Caco-2 (cell line): ENCODE results near the gene CD34. TPM values are rescaled to one million over a fixed set of nuclear protein-coding genes. Genes with fewer than 3 reads are reported as not detected.

Experiments
- BruUV-seq: library from RNA; stranded (reverse); fragments of 400-500 nt; replicated peaks from 2 replicates; lab custom pipeline; 2021; lab: Mats Ljungman, UMichigan
- CTCF ChIA-PET: fragments of 300-600 bp; sonication (Branson Sonifier 250); formaldehyde crosslinking; loops from one replicate; lab custom pipeline; 2022; ENCODE audit warnings: antibody characterized with exemption; lab: Charles Lee
- POLR2A ChIA-PET: fragments of 300-600 bp; sonication (Branson Sonifier 250); formaldehyde crosslinking; loops from one replicate; lab custom pipeline; 2022; ENCODE audit warnings: antibody characterized with exemption; lab: Charles Lee
- DNase-seq, 2 experiments: peaks; one replicate each; pipeline versions ENCODE4 v3.0.0 to v3.0.0-alpha.2; 2020 to 2022
- H3K27me3 ChIP-seq: replicated peaks from 2 replicates; pipeline ENCODE4 v1.6.0; 2011; ENCODE audit warnings: low read length; ENCODE audit not compliant: control insufficient read depth, insufficient read depth
- H3K36me3 ChIP-seq: 2 replicates; pipeline ENCODE4 v1.5.1; 2011; ENCODE audit warnings: low read length; ENCODE audit not compliant: control insufficient read depth, insufficient read depth
- H3K4me1 ChIP-seq: fragments of 250-450 bp; sonication (Bioruptor Pico); 2 replicates; pipeline ENCODE4 v1.5.1; 2020; ENCODE audit warnings: mild to moderate bottlenecking
- H3K4me3 ChIP-seq: 2 replicates; pipeline ENCODE4 v1.5.1; 2011; ENCODE audit warnings: low read depth, mild to moderate bottlenecking, control low read depth, low read length
- H3K9me3 ChIP-seq: fragments of 250-450 bp; sonication (Bioruptor Pico); 2 replicates; pipeline ENCODE4 v1.5.1; 2020; ENCODE audit warnings: mild to moderate bottlenecking, moderate library complexity
- H3K27ac Mint-ChIP-seq: one replicate; pipeline ENCODE4 v1.8.0; 2022; ENCODE audit warnings: mixed read lengths; ENCODE audit not compliant: unreplicated experiment
- H3K27me3 Mint-ChIP-seq: one replicate; pipeline ENCODE4 v1.8.0; 2022; ENCODE audit warnings: mixed read lengths; ENCODE audit not compliant: insufficient read depth, unreplicated experiment
- H3K36me3 Mint-ChIP-seq: one replicate; pipeline ENCODE4 v1.8.0; 2022; ENCODE audit warnings: mild to moderate bottlenecking, mixed read lengths; ENCODE audit not compliant: insufficient read depth, unreplicated experiment
- H3K4me1 Mint-ChIP-seq: one replicate; pipeline ENCODE4 v1.8.0; 2022; ENCODE audit warnings: low read depth, mixed read lengths; ENCODE audit not compliant: unreplicated experiment
- H3K4me3 Mint-ChIP-seq: one replicate; pipeline ENCODE4 v1.8.0; 2022; ENCODE audit warnings: mild to moderate bottlenecking, moderate library complexity, mixed read lengths; ENCODE audit not compliant: unreplicated experiment
- H3K9me3 Mint-ChIP-seq: one replicate; pipeline ENCODE4 v1.8.0; 2022; ENCODE audit warnings: mixed read lengths; ENCODE audit not compliant: unreplicated experiment
- CTCF ChIP-seq, 2 experiments: fragments of 200-600 bp in 1 of 2; IDR thresholded peaks; 1 replicate in 1 of 2; 2 replicates in 1 of 2; pipeline versions ENCODE4 v1.5.1 to v1.8.0; 2011 to 2022; ENCODE audit warnings: antibody characterized with exemption in 1 of 2, control low read depth in 1 of 2, inconsistent platforms in 1 of 2, low read depth in 1 of 2, low read length in 1 of 2, mild to moderate bottlenecking in 1 of 2, moderate library complexity in 1 of 2; ENCODE audit not compliant: insufficient read depth in 1 of 2, severe bottlenecking in 1 of 2, unreplicated experiment in 1 of 2
- intact Hi-C: fragments of 100-400 bp; cut with micrococcal nuclease; formaldehyde crosslinking; loops from one replicate; pipeline ENCODE4 v1.10.0; 2022; ENCODE audit not compliant: unreplicated experiment
- total RNA-seq: library from RNA; stranded (reverse); gene quantifications from 2 replicates; pipeline ENCODE4 v1.2.3, GENCODE V29; 2022

Gene CD34
- total RNA-seq, 1 experiment from 2014 or later: not detected

DNA sequence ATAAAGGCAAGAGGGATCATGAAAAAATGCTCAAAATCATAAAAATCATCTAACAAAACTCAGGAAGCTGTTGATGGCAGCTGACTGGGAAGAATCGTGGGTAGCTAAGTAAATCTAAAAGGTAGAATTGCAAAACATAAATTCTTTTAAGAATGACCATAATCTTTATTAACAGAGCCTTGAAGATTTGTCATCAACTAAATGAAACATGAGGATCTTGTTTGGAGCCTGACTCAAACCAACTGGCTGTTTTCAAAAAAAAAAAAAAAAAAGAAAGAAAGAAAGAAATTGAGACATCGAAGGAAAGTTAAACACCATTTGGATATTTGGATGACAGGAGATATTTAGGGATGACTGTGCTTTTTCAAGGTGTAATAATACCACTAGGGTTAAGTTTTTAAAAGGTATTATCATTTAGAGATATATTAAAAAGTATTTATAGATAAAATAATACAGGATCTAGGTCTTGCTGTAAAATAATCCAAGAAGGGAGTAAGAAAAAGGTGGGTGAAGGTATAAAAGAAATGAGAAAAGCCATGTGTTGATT is 48.6 kb downstream of the CD34 start:
- peaks cover 15% of the 10 kb centered on the region for H3K4me1 Mint-ChIP-seq

GRCh38 chr1:207861442-207862177 is 49.3 kb downstream of the CD34 start:
- no TSS peak for BruUV-seq
- Mint-ChIP-seq H3K4me3 (no peak overlapping the region), H3K9me3 (no peaks in the 10 kb centered on the region), H3K27me3 (no peaks in the 10 kb centered on the region), H3K4me1 (peaks cover 15% of the 10 kb centered on the region), H3K36me3 (peaks cover 10% of the 10 kb centered on the region), H3K27ac (no peak overlapping the region)
- no peak for TF ChIP-seq CTCF (IDR thresholded peaks at IDR 0.05; ENCODE audit: insufficient read depth in 1 of 2, low read depth in 1 of 2, low read length in 1 of 2, severe bottlenecking in 1 of 2, unreplicated experiment in 1 of 2)
- Histone ChIP-seq H3K4me3 (no peak overlapping the region), H3K27me3 (no peaks in the 10 kb centered on the region), H3K4me1 (peaks cover 16% of the 10 kb centered on the region), H3K36me3 (peaks cover 3% of the 10 kb centered on the region; the same call in 1 of the 2 replicates), H3K9me3 (no peaks in the 10 kb centered on the region)
- intact Hi-C loops: no loop called here
- no peak for DNase-seq
- ChIA-PET CTCF (no interaction called here), POLR2A (no interaction called here)

More for the DNA sequence above, 48.6 kb downstream of the CD34 start:
- Mint-ChIP-seq H3K36me3 (peaks cover 16% of the 10 kb centered on the region), H3K27me3 (no peaks in the 10 kb centered on the region), H3K9me3 (no peaks in the 10 kb centered on the region), H3K4me3 (no peak overlapping the region), H3K27ac (no peak overlapping the region)
- no peak overlapping the region for H3K4me3 ChIP-seq
- H3K9me3 ChIP-seq: no peaks in the 10 kb centered on the region
- CTCF ChIA-PET: no interaction called here
- BruUV-seq: no TSS peak
- POLR2A ChIA-PET: no interaction called here
- no peak for DNase-seq
- H3K4me1 ChIP-seq: peaks cover 16% of the 10 kb centered on the region
- peaks cover 3% of the 10 kb centered on the region; the same call in 1 of the 2 replicates for H3K36me3 ChIP-seq
- no peak for TF ChIP-seq CTCF (IDR thresholded peaks at IDR 0.05; ENCODE audit: insufficient read depth in 1 of 2, low read depth in 1 of 2, low read length in 1 of 2, severe bottlenecking in 1 of 2, unreplicated experiment in 1 of 2)
- no peaks in the 10 kb centered on the region for H3K27me3 ChIP-seq
- intact Hi-C loops: no loop called here

GRCh38 chr1:207860531-207860930 is 50.4 kb downstream of the CD34 start:
- H3K4me1 ChIP-seq: peaks cover 16% of the 10 kb centered on the region
- POLR2A ChIA-PET: no interaction called here
- TF ChIP-seq CTCF (IDR thresholded peaks at IDR 0.05; ENCODE audit: insufficient read depth in 1 of 2, low read depth in 1 of 2, low read length in 1 of 2, severe bottlenecking in 1 of 2, unreplicated experiment in 1 of 2): no peak
- peaks cover 3% of the 10 kb centered on the region; the same call in 1 of the 2 replicates for H3K36me3 ChIP-seq
- no peak overlapping the region for H3K4me3 Mint-ChIP-seq
- no peaks in the 10 kb centered on the region for H3K9me3 Mint-ChIP-seq
- no peaks in the 10 kb centered on the region for H3K9me3 ChIP-seq
- intact Hi-C loops: no loop called here
- no peak for DNase-seq
- H3K27me3 ChIP-seq: no peaks in the 10 kb centered on the region
- H3K27me3 Mint-ChIP-seq: no peaks in the 10 kb centered on the region
- no TSS peak for BruUV-seq
- CTCF ChIA-PET: interaction anchor here (1.3 kb wide), 1 partner anchor 8 kb away, joined by 4 read pairs; no protein-coding TSS in a partner anchor
- peaks cover 6% of the 10 kb centered on the region for H3K4me1 Mint-ChIP-seq
- H3K36me3 Mint-ChIP-seq: peaks cover 5% of the 10 kb centered on the region
- H3K4me3 ChIP-seq: no peak overlapping the region
- H3K27ac Mint-ChIP-seq: no peak overlapping the region
